Measurements from ENCODE around the gene DUSP28.

The DUSP28 gene

DNA sequence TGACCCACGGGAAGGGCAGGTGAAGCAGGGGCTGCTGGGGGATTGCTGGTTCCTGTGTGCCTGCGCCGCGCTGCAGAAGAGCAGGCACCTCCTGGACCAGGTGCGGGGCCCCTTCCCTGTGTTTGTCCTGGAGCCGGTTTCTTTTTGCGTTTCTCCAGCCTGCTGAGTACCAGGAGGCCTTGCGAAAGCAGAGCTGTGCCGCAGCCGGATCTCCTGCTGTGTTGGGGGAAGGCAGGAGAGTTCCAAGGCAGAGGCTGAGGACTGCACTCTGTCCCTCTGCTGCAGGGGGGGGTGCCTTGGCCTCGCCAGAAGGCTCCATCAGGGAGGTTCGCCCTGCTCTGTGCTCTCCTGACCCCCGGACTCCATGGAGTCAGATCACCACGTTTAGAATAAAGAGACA, 29.2 kb downstream of the DUSP28 start:
- Histone ChIP-seq H3K9me3 (ENCODE audit: control insufficient read depth, insufficient read depth, low read length) (no peaks in the 10 kb centered on the region), H3K9ac (ENCODE audit: low read depth, low read length) (no peak overlapping the region), H3K4me1 (ENCODE audit: insufficient read depth, low read length) (peaks cover 11% of the 10 kb centered on the region; the same call in 1 of the 2 replicates), H3K36me3 (ENCODE audit: insufficient read depth, low read length) (no peaks in the 10 kb centered on the region; the same call in 1 of the 2 replicates)

GRCh38 chr2:240589850-240590525, 29.8 kb downstream of the DUSP28 start:
- no peaks in the 10 kb centered on the region for H3K9me3 ChIP-seq (ENCODE audit: control insufficient read depth, insufficient read depth, low read length)
- no peaks in the 10 kb centered on the region; the same call in 1 of the 2 replicates for H3K36me3 ChIP-seq (ENCODE audit: insufficient read depth, low read length)
- peaks cover 8% of the 10 kb centered on the region; the same call in 1 of the 2 replicates for H3K4me1 ChIP-seq (ENCODE audit: insufficient read depth, low read length)
- H3K9ac ChIP-seq (ENCODE audit: low read depth, low read length), result no peak overlapping the region

GRCh38 chr2:240590681-240591111, 30.5 kb downstream of the DUSP28 start:
- Histone ChIP-seq H3K4me1 (ENCODE audit: insufficient read depth, low read length) (0 out of 2 replicates have a peak, but pooled peaks cover 4% of the 10 kb centered on the region), H3K36me3 (ENCODE audit: insufficient read depth, low read length) (no peaks in the 10 kb centered on the region; the same call in 1 of the 2 replicates), H3K9me3 (ENCODE audit: control insufficient read depth, insufficient read depth, low read length) (no peaks in the 10 kb centered on the region), H3K9ac (ENCODE audit: low read depth, low read length) (no peak overlapping the region)

DNA sequence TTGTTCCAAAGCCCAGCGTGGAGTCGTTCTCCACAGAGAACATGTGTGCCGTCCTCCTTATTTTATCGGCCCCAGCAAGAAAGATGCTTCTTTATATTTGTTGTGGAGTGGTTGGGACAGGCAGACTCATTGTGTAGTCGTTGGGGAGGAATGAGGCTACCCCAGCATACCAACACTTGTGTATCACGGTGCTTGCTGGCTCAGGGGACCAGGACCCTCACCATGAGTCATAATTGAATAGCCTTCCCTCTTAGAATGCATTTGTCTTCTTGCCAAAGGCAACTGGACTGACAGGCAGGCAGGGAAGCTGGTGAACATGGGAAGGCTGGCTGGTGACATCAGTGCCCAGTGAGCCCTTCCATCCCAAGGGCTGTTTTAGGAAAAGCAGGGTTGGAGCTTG, 31.1 kb downstream of the DUSP28 start:
- H3K9ac ChIP-seq (ENCODE audit: low read depth, low read length), result no peak overlapping the region
- H3K36me3 ChIP-seq (ENCODE audit: insufficient read depth, low read length), result no peaks in the 10 kb centered on the region; the same call in none of the 2 replicates
- 0 out of 2 replicates have a peak, but pooled peaks cover 4% of the 10 kb centered on the region for H3K4me1 ChIP-seq (ENCODE audit: insufficient read depth, low read length)
- H3K9me3 ChIP-seq (ENCODE audit: control insufficient read depth, insufficient read depth, low read length), result no peaks in the 10 kb centered on the region

DNA sequence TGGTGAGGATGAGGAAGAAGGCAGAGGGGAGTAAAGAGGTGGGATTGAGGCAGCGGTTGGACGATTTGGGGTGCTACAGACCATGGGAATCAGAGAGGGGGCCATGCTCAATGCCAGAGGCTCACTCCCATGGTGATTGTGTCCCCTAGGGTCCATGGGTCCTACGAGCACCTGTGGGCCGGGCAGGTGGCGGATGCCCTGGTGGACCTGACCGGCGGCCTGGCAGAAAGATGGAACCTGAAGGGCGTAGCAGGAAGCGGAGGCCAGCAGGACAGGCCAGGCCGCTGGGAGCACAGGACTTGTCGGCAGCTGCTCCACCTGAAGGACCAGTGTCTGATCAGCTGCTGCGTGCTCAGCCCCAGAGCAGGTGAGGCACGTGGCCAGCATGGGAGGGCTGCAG, 31.6 kb downstream of the DUSP28 start:
- Histone ChIP-seq H3K9me3 (ENCODE audit: control insufficient read depth, insufficient read depth, low read length) (no peaks in the 10 kb centered on the region), H3K36me3 (ENCODE audit: insufficient read depth, low read length) (no peaks in the 10 kb centered on the region; the same call in none of the 2 replicates), H3K4me1 (ENCODE audit: insufficient read depth, low read length) (0 out of 2 replicates have a peak, but pooled peaks cover 4% of the 10 kb centered on the region), H3K9ac (ENCODE audit: low read depth, low read length) (no peak overlapping the region)

GRCh38 chr2:240593026-240593702, 33.0 kb downstream of the DUSP28 start:
- no peaks in the 10 kb centered on the region for H3K9me3 ChIP-seq (ENCODE audit: control insufficient read depth, insufficient read depth, low read length)
- no peak overlapping the region for H3K9ac ChIP-seq (ENCODE audit: low read depth, low read length)
- H3K36me3 ChIP-seq (ENCODE audit: insufficient read depth, low read length), result no peaks in the 10 kb centered on the region; the same call in none of the 2 replicates
- H3K4me1 ChIP-seq (ENCODE audit: insufficient read depth, low read length), result no peaks in the 10 kb centered on the region

DNA sequence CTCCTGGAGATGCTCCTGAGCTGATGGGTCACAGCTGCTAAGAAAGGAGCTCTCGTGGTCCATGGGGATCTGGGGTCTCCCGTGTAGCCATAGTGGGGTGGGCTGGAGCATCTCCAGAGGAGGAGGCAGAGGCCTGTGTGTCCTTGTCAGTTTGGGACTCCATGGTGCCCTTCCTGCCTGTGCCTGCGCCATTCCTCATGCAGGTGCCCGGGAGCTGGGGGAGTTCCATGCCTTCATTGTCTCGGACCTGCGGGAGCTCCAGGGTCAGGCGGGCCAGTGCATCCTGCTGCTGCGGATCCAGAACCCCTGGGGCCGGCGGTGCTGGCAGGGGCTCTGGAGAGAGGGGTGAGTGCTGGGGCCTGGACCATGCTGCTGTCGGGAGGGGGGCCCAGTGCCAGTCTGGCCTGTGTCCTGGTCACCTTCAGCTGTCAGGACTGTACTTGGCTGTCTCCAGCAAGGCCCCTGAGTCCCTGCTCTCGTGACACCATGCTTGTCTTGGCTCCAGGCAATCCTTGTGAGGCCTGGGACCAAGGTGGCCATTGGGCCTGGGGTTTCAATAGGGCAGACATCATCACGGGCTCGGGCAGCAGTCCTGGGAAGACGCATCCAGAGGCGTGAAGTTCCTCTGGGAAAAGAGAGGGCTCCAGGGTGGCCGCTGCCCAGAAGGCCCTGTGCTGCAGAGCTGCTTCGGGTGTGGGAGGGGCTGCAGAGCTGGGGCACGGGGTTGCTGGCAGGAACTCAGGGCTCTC, 33.7 kb downstream of the DUSP28 start:
- no peaks in the 10 kb centered on the region for H3K9me3 ChIP-seq (ENCODE audit: control insufficient read depth, insufficient read depth, low read length)
- no peaks in the 10 kb centered on the region; the same call in none of the 2 replicates for H3K36me3 ChIP-seq (ENCODE audit: insufficient read depth, low read length)
- H3K4me1 ChIP-seq (ENCODE audit: insufficient read depth, low read length), result no peaks in the 10 kb centered on the region
- H3K9ac ChIP-seq (ENCODE audit: low read depth, low read length), result no peak overlapping the region

DNA sequence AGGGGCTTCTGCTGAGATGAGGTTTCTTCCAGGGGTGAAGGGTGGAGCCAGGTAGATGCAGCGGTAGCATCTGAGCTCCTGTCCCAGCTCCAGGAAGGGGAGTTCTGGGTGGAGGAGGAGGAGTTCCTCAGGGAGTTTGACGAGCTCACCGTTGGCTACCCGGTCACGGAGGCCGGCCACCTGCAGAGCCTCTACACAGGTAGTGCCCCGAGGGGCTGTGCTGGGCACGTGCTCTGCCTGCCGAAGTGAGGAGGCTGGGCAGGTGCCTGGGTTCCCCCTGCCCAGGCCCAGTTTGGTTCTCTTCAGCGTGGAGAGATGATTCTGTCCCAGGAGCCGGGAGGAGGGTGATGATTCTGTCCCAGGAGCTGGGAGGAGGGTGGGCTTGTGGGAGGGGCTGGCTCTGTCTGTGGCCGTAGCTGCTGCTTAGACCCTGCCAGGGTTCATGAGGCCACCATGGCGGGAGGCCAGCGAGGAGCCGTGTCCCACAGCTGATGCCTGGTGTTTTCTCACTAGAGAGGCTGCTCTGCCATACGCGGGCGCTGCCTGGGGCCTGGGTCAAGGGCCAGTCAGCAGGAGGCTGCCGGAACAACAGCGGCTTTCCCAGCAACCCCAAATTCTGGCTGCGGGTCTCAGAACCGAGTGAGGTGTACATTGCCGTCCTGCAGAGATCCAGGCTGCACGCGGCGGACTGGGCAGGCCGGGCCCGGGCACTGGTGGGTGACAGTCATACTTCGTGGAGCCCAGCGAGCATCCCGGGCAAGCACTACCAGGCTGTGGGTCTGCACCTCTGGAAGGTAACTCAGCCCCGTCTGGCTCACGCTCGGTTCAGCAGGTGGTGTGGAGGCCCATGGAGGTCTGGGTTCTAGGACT, 34.6 kb downstream of the DUSP28 start:
- H3K4me1 ChIP-seq (ENCODE audit: insufficient read depth, low read length), result no peaks in the 10 kb centered on the region
- H3K9ac ChIP-seq (ENCODE audit: low read depth, low read length), result no peak overlapping the region
- H3K9me3 ChIP-seq (ENCODE audit: control insufficient read depth, insufficient read depth, low read length), result no peaks in the 10 kb centered on the region
- no peaks in the 10 kb centered on the region; the same call in none of the 2 replicates for H3K36me3 ChIP-seq (ENCODE audit: insufficient read depth, low read length)

GRCh38 chr2:240595381-240596079, 35.4 kb downstream of the DUSP28 start:
- H3K4me1 ChIP-seq (ENCODE audit: insufficient read depth, low read length), result no peaks in the 10 kb centered on the region
- H3K9me3 ChIP-seq (ENCODE audit: control insufficient read depth, insufficient read depth, low read length), result no peaks in the 10 kb centered on the region
- no peak overlapping the region for H3K9ac ChIP-seq (ENCODE audit: low read depth, low read length)
- H3K36me3 ChIP-seq (ENCODE audit: insufficient read depth, low read length), result no peaks in the 10 kb centered on the region; the same call in none of the 2 replicates

GRCh38 chr2:240596080-240596460, 35.9 kb downstream of the DUSP28 start:
- Histone ChIP-seq H3K36me3 (ENCODE audit: insufficient read depth, low read length) (no peaks in the 10 kb centered on the region; the same call in none of the 2 replicates), H3K4me1 (ENCODE audit: insufficient read depth, low read length) (no peaks in the 10 kb centered on the region), H3K9ac (ENCODE audit: low read depth, low read length) (no peak overlapping the region), H3K9me3 (ENCODE audit: control insufficient read depth, insufficient read depth, low read length) (no peaks in the 10 kb centered on the region)

DNA sequence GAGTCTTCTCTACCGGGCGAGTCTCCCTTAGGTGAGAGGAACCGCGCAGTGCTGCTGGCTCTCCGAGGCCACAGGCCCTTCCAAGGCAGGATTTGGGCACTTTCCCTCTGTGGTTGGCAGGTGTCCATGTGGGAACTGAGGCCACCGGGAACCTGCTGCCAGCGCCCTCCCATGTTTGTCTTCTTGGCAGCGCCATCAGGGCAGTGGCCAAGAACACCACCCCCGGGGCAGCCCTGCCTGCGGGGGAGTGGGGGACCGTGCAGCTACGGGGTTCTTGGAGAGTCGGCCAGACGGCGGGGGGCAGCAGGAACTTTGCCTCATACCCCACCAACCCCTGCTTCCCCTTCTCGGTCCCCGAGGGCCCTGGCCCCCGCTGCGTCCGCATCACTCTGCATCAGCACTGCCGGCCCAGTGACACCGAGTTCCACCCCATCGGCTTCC, 36.4 kb downstream of the DUSP28 start:
- Histone ChIP-seq H3K4me1 (ENCODE audit: insufficient read depth, low read length) (no peaks in the 10 kb centered on the region), H3K36me3 (ENCODE audit: insufficient read depth, low read length) (no peaks in the 10 kb centered on the region; the same call in none of the 2 replicates), H3K9me3 (ENCODE audit: control insufficient read depth, insufficient read depth, low read length) (no peaks in the 10 kb centered on the region), H3K9ac (ENCODE audit: low read depth, low read length) (no peak overlapping the region)

DNA sequence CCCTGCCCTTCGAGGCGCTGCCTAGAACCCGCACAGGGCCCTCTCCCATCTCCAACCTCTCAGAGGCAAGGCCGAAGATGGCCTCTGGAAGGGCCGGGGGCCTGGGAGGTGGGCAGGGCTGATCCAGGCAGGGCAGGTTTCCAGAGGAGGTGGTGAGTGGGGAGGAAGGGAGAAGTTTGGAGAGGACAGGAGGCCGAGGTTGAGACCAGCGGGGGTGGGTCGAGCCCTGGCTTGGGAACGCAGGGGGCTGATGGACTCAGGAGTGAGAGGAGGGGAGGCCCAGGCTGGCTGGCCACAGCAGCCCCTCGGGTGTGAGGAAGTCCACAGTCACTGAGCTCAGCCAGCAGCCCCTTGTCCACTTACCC, 36.9 kb downstream of the DUSP28 start:
- H3K36me3 ChIP-seq (ENCODE audit: insufficient read depth, low read length), result no peaks in the 10 kb centered on the region; the same call in none of the 2 replicates
- no peaks in the 10 kb centered on the region for H3K4me1 ChIP-seq (ENCODE audit: insufficient read depth, low read length)
- H3K9ac ChIP-seq (ENCODE audit: low read depth, low read length), result no peak overlapping the region
- H3K9me3 ChIP-seq (ENCODE audit: control insufficient read depth, insufficient read depth, low read length), result no peaks in the 10 kb centered on the region
